ENCODE results near the gene ZDHHC24. TPM values are rescaled to one million over a fixed set of nuclear protein-coding genes. Genes with fewer than 3 reads are reported as not detected.

The ZDHHC24 gene
- polyA plus RNA-seq, 1 donor = 4.3 TPM

GRCh38 chr11:66497206-66497605 lies 48.6 kb downstream of the ZDHHC24 start:
- DNase-seq (ENCODE audit: low read depth) = no peak

GRCh38 chr11:66495401-66495854 lies 50.4 kb downstream of the ZDHHC24 start:
- no peak for DNase-seq (ENCODE audit: low read depth)

GRCh38 chr11:66494935-66495334 lies 50.9 kb downstream of the ZDHHC24 start:
- DNase-seq (ENCODE audit: low read depth) = no peak

GRCh38 chr11:66494458-66494857 lies 51.4 kb downstream of the ZDHHC24 start:
- DNase-seq (ENCODE audit: low read depth) = no peak

- DNase-seq (ENCODE audit: low read depth) = no peak
Measured at GRCh38 chr11:66493130-66493529, 52.7 kb downstream of the ZDHHC24 start.

- no peak for DNase-seq (ENCODE audit: low read depth)
Measured at GRCh38 chr11:66492161-66492865, 53.5 kb downstream of the ZDHHC24 start.

GRCh38 chr11:66491315-66491935 lies 54.4 kb downstream of the ZDHHC24 start:
- DNase-seq (ENCODE audit: low read depth) = no peak

- no peak for DNase-seq (ENCODE audit: low read depth)
Measured at GRCh38 chr11:66489636-66490035, 56.2 kb downstream of the ZDHHC24 start.

- no peak for DNase-seq (ENCODE audit: low read depth)
Measured at GRCh38 chr11:66488957-66489356, 56.9 kb downstream of the ZDHHC24 start.

- DNase-seq (ENCODE audit: low read depth) = no peak
Measured at GRCh38 chr11:66484806-66485380, 61.0 kb downstream of the ZDHHC24 start.

GRCh38 chr11:66480117-66480938 lies 65.5 kb downstream of the ZDHHC24 start, which contains the start of gene DPP3:
TSS of gene DPP3 (plus strand) at chr11:66480434. CDS start at chr11:66482201, 1,767 bp downstream.
- peak; percentile 84 for DNase-seq (ENCODE audit: low read depth)

- DNase-seq (ENCODE audit: low read depth) = no peak
Measured at GRCh38 chr11:66479394-66480116, 66.3 kb downstream of the ZDHHC24 start.

GRCh38 chr11:66478729-66479393 lies 67.0 kb downstream of the ZDHHC24 start:
- no peak for DNase-seq (ENCODE audit: low read depth)

- no peak for DNase-seq (ENCODE audit: low read depth)
Measured at GRCh38 chr11:66477263-66478201, 68.3 kb downstream of the ZDHHC24 start.

- no peak for DNase-seq (ENCODE audit: low read depth)
Measured at GRCh38 chr11:66476841-66477251, 69.0 kb downstream of the ZDHHC24 start.

GRCh38 chr11:66476173-66476840 lies 69.5 kb downstream of the ZDHHC24 start:
- no peak for DNase-seq (ENCODE audit: low read depth)

GRCh38 chr11:66475349-66476172 lies 70.3 kb downstream of the ZDHHC24 start:
- DNase-seq (ENCODE audit: low read depth) = no peak

Measured in forelimb muscle (tissue), 1 donor.